Effector memory CD8-positive, alpha-beta T cell (primary cell): ENCODE results near the gene ZBTB46.

Experiments used
- ATAC-seq: fragments of 150-1000 bp; cut with Tn5 transposase; replicated peaks from 2 replicates; pipeline ENCODE4 v1.10.0; 2021; ENCODE audit warnings: mild to moderate bottlenecking, moderate library complexity
- DNase-seq, 3 experiments: peaks; one replicate each; pipeline ENCODE4 v3.0.0; 2021
- H3K27ac Mint-ChIP-seq, 2 donors: one replicate each; pipeline ENCODE4 v1.8.0; 2022; ENCODE audit warnings: mild to moderate bottlenecking in 2 of 2, mixed read lengths in 2 of 2, moderate library complexity in 2 of 2
- H3K27me3 Mint-ChIP-seq, 2 donors: one replicate each; pipeline ENCODE4 v1.8.0; 2022; ENCODE audit warnings: mixed read lengths in 2 of 2
- H3K36me3 Mint-ChIP-seq: one replicate; pipeline ENCODE4 v1.8.0; 2022; ENCODE audit warnings: mild to moderate bottlenecking, moderate library complexity, mixed read lengths; ENCODE audit not compliant: insufficient read depth
- H3K4me1 Mint-ChIP-seq, 2 donors: one replicate each; pipeline ENCODE4 v1.8.0; 2022; ENCODE audit warnings: low read depth in 2 of 2, mixed read lengths in 2 of 2
- H3K4me3 Mint-ChIP-seq, 2 donors: one replicate each; pipeline ENCODE4 v1.8.0; 2022; ENCODE audit warnings: mild to moderate bottlenecking in 2 of 2, mixed read lengths in 2 of 2, moderate library complexity in 2 of 2
- H3K9me3 Mint-ChIP-seq, 2 donors: one replicate each; pipeline ENCODE4 v1.8.0; 2022; ENCODE audit warnings: mixed read lengths in 2 of 2

ZBTB46 gene

DNA sequence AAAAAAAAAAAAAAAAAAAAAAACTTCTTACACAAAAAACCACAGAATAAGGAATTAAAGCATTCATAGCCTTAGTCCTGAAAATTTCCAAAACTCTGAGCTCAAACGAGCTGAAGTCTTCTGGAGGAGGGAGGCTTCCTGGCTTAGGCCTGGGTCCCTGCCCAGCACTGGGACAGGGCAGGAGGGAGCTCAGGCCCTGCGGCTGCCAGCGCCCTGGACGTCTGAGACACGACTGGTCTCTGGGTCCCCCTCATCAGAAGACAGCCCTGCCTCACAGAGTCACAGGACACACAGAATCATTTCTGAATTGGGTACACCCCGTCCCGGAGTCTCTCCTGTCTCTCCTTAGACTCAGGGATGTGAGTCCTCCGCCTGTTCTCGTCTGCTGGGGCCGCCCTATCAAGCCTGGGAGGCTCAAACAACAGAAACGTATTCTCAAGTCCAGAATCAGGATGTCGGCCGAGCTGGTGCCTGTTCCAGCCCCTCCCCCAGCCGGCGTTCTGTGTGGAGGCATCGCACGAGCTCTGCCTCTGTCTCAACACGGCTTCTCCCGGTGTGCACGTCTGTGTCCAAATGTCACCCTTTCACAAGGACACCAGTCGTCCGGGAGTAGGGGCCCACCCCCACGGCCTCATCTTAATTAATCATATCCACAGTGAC, 39.4 kb downstream of the ZBTB46 start:
- no peak for ATAC-seq
- Mint-ChIP-seq H3K4me3 (no peak overlapping the region), H3K4me1 (no peaks in the 10 kb centered on the region), H3K36me3 (peaks cover 4% of the 10 kb centered on the region), H3K9me3 (no peaks in the 10 kb centered on the region), H3K27me3 (peaks cover 11 to 56% of the 10 kb centered on the region in 2 donors), H3K27ac (no peak overlapping the region)
- DNase-seq = no peak

DNA sequence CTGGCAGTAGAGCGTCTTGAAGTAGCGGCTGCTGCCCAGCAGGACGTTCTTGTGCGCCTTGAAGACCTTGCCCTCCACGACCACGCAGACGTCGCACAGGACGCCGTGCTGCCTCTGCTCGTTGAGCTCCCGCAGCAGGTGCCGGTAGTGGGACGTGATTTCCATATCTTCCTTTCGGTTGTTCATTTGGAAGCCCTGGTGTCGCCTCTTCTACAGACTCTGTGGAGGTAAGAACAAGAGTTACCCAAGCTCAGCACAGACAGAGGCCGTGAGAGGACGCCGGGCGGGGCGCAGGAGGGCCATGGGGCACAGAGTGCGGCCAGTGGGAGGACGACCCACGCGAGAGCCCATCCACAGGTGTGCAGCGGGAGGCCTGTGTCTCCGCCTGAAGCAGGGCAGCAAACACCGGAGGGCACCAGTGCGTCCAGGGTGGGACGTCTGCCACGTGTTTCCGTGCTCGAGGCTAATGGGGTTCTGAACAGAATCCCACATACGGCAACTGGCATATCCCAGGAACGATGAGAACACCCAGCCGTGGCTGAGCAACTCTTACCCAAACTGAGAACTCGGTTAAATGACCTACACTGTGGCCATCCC, 40.4 kb downstream of the ZBTB46 start:
- DNase-seq (no peak), ATAC-seq (no peak)
- Mint-ChIP-seq H3K27ac (no peak overlapping the region), H3K27me3 (peaks cover 11 to 53% of the 10 kb centered on the region in 2 donors), H3K4me3 (no peak overlapping the region), H3K9me3 (no peaks in the 10 kb centered on the region), H3K4me1 (no peaks in the 10 kb centered on the region), H3K36me3 (peaks cover 4% of the 10 kb centered on the region)

DNA sequence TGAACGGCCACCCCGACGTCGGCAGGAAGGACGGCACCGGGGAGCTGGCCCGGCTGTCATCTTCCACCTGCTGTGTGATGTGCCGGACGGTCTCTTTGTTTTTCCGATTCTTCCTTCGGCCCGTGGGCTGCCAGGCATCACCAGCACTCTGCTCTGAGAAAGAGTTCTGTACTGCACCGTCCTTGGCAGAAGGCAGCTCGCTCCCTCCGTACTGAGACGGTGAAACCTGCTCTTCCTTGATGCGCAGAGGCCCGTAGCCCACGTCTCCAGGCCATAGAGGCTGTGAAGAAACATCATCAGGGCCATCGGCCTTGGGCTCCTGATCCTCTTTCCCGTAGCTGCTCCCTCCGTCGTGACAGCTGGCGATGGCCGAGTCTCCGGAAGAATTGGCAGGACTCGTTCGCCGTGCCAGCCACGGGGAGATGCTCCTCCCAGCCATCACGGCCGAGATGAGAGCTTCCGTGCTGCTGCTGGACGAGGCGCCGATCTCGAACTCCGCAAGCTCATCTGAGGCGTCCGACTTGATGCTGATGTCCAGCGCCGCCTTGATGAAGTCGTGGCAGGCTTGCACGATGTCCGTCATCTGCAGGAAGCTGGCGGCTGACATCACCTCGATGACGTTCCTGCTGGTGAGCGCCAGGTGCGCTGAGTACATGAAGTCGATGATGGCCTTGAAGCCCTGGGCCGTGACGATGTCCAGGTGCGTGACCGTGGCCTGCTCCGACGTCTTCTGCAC, 41.1 kb downstream of the ZBTB46 start:
- DNase-seq (no peak), ATAC-seq (no peak)
- no peaks in the 10 kb centered on the region for H3K9me3 Mint-ChIP-seq
- H3K4me3 Mint-ChIP-seq = no peak overlapping the region
- H3K4me1 Mint-ChIP-seq = no peaks in the 10 kb centered on the region
- H3K27me3 Mint-ChIP-seq = peaks cover 11 to 46% of the 10 kb centered on the region in 2 donors
- peaks cover 4% of the 10 kb centered on the region for H3K36me3 Mint-ChIP-seq
- H3K27ac Mint-ChIP-seq = no peak overlapping the region

DNA sequence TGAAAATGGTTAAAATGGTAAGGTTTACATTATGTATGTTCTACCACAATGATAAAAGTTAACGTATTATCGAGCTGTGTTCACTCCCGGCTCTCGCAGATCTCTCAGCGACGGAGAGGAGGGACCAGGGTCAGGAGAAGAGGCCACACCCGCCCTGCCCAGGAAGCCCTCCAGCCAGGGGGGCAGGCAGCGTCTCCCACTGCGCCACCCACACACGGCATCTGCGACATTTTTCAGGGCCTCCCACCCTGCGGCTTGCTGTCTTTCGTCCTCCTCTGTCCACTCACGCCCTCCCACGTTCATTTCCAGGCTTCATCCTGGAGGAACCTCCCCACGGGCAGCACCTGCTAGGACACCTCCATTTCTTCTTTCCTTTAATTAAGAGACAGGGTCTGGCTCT, 43.3 kb downstream of the ZBTB46 start:
- Mint-ChIP-seq H3K27ac (no peak overlapping the region), H3K9me3 (no peaks in the 10 kb centered on the region), H3K36me3 (peaks cover 4% of the 10 kb centered on the region), H3K4me1 (no peaks in the 10 kb centered on the region), H3K4me3 (no peak overlapping the region), H3K27me3 (peaks cover 6 to 26% of the 10 kb centered on the region in 2 donors)
- DNase-seq (no peak), ATAC-seq (no peak)

DNA sequence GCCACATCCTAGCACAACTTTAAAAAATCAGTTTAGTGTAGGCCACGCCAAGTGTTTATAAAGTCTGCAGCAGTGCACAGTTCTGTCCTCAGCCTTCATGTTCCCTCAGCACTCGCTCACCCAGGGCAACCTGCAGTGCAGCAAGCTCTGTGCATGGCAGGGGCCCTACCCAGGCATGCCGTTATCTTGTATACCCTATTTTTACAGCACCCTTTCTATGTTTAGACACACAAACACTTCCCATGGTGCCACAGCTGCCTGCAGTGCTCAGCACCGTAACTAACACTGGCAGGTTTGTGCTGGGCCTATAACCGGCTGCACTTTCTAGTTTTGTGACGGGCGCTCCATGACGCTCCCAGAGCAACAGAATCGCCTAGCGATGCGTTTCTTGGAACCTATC, 43.8 kb downstream of the ZBTB46 start:
- DNase-seq (no peak), ATAC-seq (no peak)
- Mint-ChIP-seq H3K27me3 (peaks cover 6 to 22% of the 10 kb centered on the region in 2 donors), H3K4me1 (peaks cover 4% of the 10 kb centered on the region in 2 donors), H3K9me3 (no peaks in the 10 kb centered on the region), H3K36me3 (peaks cover 4% of the 10 kb centered on the region), H3K27ac (no peak overlapping the region), H3K4me3 (no peak overlapping the region)

DNA sequence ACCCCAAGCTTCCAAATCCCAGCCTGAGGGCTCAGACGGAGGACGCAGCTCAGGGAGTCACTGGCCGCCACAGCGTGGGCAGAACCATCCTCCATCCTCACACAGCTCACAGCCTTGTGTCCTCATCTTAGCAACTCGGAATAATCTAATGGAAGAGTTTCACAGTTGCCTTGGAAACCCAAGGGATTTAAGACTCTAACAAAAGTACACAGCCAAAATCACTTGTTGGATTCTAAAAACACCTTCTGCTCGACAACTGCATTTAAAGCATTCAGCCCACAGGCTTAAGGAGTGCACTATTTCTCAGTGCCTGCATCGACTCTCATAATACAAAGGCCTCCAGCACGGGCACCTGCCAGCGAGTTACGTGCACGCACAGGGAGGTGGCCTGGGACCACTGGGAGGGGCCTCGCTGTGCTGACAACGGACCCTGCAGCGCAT, 45.4 kb downstream of the ZBTB46 start:
- no peak for DNase-seq
- Mint-ChIP-seq H3K4me1 (peaks cover 11 to 13% of the 10 kb centered on the region in 2 donors), H3K36me3 (peaks cover 12% of the 10 kb centered on the region), H3K4me3 (no peak overlapping the region), H3K27ac (no peak overlapping the region), H3K27me3 (peaks cover 6 to 11% of the 10 kb centered on the region in 2 donors), H3K9me3 (no peaks in the 10 kb centered on the region)
- no peak for ATAC-seq

DNA sequence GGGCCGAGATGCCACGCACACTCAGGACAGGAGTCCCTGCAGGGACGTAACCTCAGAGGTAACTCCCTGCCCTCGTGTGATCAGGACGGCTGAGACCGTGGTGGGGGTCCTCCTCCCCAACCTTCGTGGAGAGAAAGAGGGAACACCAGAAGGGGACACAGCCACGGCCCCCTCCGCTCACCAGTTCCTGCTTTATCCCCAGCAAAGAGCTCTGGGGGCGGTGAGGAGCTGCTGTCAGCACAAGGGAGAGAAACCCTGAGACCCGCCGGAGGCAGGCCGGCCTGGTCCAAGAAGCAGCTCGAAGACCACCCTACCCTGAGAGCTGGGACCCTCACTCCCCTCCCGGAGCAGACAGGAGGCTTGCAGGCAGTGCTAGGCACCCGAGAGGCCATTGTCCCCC, 47.1 kb downstream of the ZBTB46 start:
- ATAC-seq (no peak), DNase-seq (no peak)
- peaks cover 6 to 11% of the 10 kb centered on the region in 2 donors for H3K27me3 Mint-ChIP-seq
- H3K27ac Mint-ChIP-seq = no peak overlapping the region
- peaks cover 12% of the 10 kb centered on the region for H3K36me3 Mint-ChIP-seq
- peaks cover 11 to 13% of the 10 kb centered on the region in 2 donors for H3K4me1 Mint-ChIP-seq
- no peak overlapping the region for H3K4me3 Mint-ChIP-seq
- H3K9me3 Mint-ChIP-seq = no peaks in the 10 kb centered on the region

DNA sequence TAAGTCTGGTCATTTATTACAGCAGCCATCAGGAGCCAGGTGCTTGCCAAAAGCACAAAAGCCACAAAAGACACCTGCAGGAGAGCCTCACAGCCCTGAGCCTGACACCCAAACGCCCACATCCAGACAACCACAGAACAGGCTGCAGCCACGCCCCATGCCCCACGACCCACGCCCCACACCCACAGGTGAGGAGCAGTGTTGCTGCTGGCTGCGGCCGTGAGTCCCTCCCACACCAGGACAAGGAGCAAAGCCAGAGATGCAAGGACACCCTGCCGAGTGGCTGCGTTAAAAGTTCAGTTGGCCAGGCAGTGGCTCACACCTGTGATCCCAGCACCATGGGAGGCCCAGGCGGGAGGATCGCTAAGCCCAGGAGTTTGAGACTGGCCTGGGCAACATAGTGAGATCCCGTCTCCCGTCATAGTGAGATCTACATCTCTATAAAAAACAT, 48.5 kb downstream of the ZBTB46 start:
- ATAC-seq (peak; percentile 16), DNase-seq (peak in 1 of 3 experiments; percentile 4)
- Mint-ChIP-seq H3K36me3 (peaks cover 8% of the 10 kb centered on the region), H3K9me3 (no peaks in the 10 kb centered on the region), H3K27ac (peak overlapping the region; percentile 78 to 81), H3K4me3 (peak overlapping the region in 1 of 2 donors; percentile 56), H3K4me1 (peaks cover 11 to 13% of the 10 kb centered on the region in 2 donors), H3K27me3 (peaks cover 0 to 1% of the 10 kb centered on the region in 2 donors)

DNA sequence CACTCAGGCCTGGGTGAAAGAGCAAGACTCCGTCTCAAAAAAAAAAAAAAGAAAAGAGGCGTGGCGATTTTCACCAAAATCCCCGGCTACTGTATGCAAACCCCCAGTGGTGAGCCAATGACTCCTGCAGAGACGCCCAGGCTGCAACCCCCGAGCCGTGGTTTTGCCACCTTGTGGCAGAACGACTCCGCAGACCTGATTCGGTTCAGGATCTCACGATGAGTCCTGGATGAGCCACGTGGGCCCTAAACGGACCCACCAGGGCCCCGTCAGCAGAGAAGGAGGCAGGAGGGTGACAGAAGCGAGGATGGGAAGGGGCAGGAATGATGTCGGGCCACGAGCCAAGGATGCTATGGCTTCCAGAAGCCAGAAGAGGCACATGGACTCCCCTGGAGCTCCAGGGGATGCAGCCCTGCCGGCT, 49.0 kb downstream of the ZBTB46 start:
- Mint-ChIP-seq H3K36me3 (peaks cover 8% of the 10 kb centered on the region), H3K9me3 (no peaks in the 10 kb centered on the region), H3K4me1 (peaks cover 11 to 13% of the 10 kb centered on the region in 2 donors), H3K27ac (peak overlapping the region; percentile 78 to 81), H3K27me3 (no peaks in the 10 kb centered on the region), H3K4me3 (peak overlapping the region; percentile 56 to 59)
- DNase-seq (peak; percentile 48 to 54 (median 52)), ATAC-seq (peak; percentile 94)

DNA sequence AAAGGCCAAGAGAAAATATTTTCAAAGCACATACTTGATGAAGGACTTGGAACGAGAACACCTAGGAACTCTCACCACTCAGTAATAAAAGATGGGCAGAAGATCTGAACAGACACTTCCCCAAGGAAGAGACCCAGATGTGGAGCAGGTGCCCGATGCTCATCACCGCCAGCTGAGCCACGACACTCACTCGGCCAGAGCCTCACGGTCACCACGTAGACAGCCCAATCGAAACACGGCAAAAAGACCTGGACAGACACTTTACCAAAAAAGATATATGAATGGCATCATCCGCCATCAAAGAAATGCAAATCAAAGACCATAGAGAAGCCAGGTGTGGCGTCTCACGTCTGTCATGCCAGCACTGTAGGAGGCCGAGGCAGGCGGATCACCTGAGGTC, 49.9 kb downstream of the ZBTB46 start:
- Mint-ChIP-seq H3K4me3 (peak overlapping the region in 1 of 2 donors; percentile 56), H3K27ac (no peak overlapping the region), H3K27me3 (no peaks in the 10 kb centered on the region), H3K36me3 (peaks cover 8% of the 10 kb centered on the region), H3K9me3 (no peaks in the 10 kb centered on the region), H3K4me1 (peaks cover 11 to 13% of the 10 kb centered on the region in 2 donors)
- ATAC-seq = no peak
- DNase-seq = no peak

DNA sequence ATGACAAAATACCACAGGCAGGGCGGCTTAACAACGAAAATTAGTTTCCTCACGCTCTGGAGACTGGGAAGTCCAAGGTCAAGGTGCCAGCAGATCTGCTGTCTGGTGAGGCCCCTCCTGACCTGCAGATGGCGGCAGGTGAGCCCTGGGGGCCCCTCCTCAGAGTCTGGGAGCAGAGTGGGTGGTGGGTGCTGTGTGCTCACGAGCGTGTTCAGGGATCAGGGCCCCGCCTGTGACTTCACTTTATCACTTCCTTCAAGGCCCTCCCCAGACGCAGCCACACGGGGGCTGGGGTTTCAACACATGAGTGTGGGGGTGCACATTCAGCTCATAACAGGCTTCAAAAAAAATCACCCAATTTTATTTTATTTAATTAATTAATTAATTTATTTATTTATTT, 52.2 kb downstream of the ZBTB46 start:
- Mint-ChIP-seq H3K9me3 (no peaks in the 10 kb centered on the region), H3K36me3 (peaks cover 10% of the 10 kb centered on the region), H3K27ac (no peak overlapping the region), H3K27me3 (no peaks in the 10 kb centered on the region), H3K4me3 (no peak overlapping the region), H3K4me1 (peaks cover 11 to 13% of the 10 kb centered on the region in 2 donors)
- ATAC-seq (no peak), DNase-seq (no peak)

DNA sequence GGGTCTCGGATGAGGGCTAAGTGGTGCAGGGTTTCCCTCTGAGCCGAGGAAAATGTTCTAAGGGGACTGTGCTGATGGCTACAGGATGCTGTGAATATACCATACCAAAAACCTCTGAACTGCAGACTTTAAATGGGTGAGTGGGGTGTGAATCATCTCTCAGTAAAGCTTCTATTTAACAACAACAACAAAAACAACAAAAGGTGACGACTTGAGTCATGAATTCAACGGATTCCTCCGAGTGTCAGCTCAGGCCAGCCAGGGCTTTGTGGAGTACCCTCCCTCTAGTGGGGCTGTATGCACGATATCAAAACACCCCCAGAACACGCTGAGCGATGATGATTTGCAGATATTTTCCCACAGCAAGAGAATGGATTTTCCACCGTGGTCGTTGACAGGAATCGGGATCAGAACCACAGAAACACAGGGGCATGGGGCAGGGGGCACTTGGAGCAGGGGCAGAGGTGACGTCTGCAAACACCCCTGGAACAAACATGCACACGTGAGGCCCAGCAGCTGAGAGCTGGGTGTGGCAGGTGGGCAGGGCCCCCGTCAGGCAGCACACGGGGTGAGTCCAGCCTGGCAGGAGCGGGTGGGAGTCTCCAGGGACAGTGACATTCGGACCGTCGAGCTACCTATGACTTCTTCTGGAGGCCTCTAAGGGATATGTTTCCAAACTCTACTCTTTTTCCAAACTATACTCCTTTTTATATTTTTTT, 52.9 kb downstream of the ZBTB46 start:
- Mint-ChIP-seq H3K36me3 (peaks cover 10% of the 10 kb centered on the region), H3K27me3 (no peaks in the 10 kb centered on the region), H3K4me1 (peaks cover 11 to 13% of the 10 kb centered on the region in 2 donors), H3K9me3 (no peaks in the 10 kb centered on the region), H3K4me3 (no peak overlapping the region), H3K27ac (no peak overlapping the region)
- no peak for DNase-seq
- no peak for ATAC-seq

DNA sequence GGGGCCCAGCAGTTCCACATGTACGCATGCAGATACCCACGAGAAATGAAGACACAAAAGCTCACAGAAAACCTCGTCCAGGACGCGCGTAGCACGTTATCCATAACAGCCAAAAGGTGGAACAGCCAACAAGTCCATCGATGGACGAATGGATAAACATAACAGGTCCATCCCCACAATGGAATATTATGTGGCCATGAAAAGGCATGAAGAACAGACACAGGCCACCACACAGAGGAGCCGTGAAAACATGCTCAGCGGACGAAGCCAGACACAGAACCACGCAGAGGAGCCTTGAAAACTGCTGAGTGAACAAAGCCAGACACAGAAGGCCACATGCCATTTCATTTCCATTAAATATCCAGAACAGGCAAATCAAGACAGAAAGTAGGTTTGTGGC, 53.5 kb downstream of the ZBTB46 start:
- no peaks in the 10 kb centered on the region for H3K9me3 Mint-ChIP-seq
- peaks cover 13% of the 10 kb centered on the region for H3K36me3 Mint-ChIP-seq
- no peaks in the 10 kb centered on the region for H3K27me3 Mint-ChIP-seq
- no peak for DNase-seq
- H3K4me1 Mint-ChIP-seq = peaks cover 10 to 12% of the 10 kb centered on the region in 2 donors
- no peak for ATAC-seq
- no peak overlapping the region for H3K4me3 Mint-ChIP-seq
- no peak overlapping the region for H3K27ac Mint-ChIP-seq
